Hepatocyte (in vitro differentiated cells): Measurements from ENCODE around the gene LRRC4C.

ENCODE experiments used
- EZH2 ChIP-seq: fragments of 200-600 bp; sonication (generic); IDR thresholded peaks from 2 replicates; pipeline ENCODE4 v1.6.1; 2016; ENCODE audit warnings: antibody characterized with exemption, mild to moderate bottlenecking, borderline replicate concordance
- EZH2phosphoT487 ChIP-seq: fragments of 200-600 bp; sonication (generic); IDR thresholded peaks from one replicate; pipeline ENCODE4 v1.6.1; 2018; ENCODE audit warnings: antibody characterized with exemption, mild to moderate bottlenecking, low read depth, moderate library complexity; ENCODE audit not compliant: unreplicated experiment, severe bottlenecking
- TF ChIP-seq, protein P1 (sequence below): fragments of 200-600 bp; sonication (generic); IDR thresholded peaks from 2 replicates; pipeline ENCODE4 v1.5.1; 2016; ENCODE audit warnings: antibody characterized with exemption, mild to moderate bottlenecking; ENCODE audit not compliant: poor library complexity

DNA sequence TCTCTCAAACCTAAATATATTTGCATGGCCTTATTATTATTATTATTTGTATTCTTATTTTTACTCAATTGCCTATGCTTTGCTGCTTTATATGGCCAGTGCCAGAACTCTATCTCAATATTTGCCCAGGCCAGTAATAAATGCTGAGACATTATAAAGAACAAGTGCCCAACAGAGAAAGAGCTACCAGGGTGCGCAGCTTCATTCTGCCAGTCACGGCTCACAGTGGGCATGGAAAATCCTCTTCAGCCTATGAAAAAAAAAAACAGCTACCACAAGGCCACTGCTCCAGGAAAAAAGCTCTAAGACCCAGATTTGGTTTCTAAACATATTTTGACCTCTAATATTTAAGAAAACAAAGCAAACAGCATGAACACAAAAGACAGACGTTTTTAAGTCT lies 1223.6 kb downstream of the LRRC4C start:
- TF ChIP-seq, protein P1, sequence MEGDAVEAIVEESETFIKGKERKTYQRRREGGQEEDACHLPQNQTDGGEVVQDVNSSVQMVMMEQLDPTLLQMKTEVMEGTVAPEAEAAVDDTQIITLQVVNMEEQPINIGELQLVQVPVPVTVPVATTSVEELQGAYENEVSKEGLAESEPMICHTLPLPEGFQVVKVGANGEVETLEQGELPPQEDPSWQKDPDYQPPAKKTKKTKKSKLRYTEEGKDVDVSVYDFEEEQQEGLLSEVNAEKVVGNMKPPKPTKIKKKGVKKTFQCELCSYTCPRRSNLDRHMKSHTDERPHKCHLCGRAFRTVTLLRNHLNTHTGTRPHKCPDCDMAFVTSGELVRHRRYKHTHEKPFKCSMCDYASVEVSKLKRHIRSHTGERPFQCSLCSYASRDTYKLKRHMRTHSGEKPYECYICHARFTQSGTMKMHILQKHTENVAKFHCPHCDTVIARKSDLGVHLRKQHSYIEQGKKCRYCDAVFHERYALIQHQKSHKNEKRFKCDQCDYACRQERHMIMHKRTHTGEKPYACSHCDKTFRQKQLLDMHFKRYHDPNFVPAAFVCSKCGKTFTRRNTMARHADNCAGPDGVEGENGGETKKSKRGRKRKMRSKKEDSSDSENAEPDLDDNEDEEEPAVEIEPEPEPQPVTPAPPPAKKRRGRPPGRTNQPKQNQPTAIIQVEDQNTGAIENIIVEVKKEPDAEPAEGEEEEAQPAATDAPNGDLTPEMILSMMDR, result no peak
- TF ChIP-seq EZH2, result no peak
- TF ChIP-seq EZH2phosphoT487, result no peak
